HCT116 (cell line): ENCODE results near the gene ORC5. TPM values are rescaled to one million over a fixed set of nuclear protein-coding genes. Genes with fewer than 3 reads are reported as not detected.

Experiments used
- ATAC-seq: fragments of 200-7000 bp; cut with Tn5 transposase; 2 replicates; pipeline ENCODE4 v1.9.1; 2020; ENCODE audit warnings: mild to moderate bottlenecking, moderate library complexity
- BruUV-seq: library from RNA; stranded (reverse); fragments of 400-500 nt; replicated peaks from 2 replicates; lab custom pipeline; 2021; lab: Mats Ljungman, UMichigan
- CTCF ChIA-PET: fragments of 300-600 bp; sonication (Branson Sonifier 250); formaldehyde crosslinking; loops from one replicate; lab custom pipeline; 2021; ENCODE audit warnings: antibody characterized with exemption; lab: Charles Lee
- POLR2A ChIA-PET: fragments of 300-600, 350-600 bp; sonication (Branson Sonifier 250); formaldehyde crosslinking; loops from one replicate; lab custom pipeline; 2021; ENCODE audit warnings: antibody characterized with exemption; lab: Charles Lee
- RAD21 ChIA-PET, 2 experiments: fragments of 300-600 bp; sonication (Branson Sonifier 250); formaldehyde crosslinking; loops; one replicate each; lab custom pipeline; 2023; ENCODE audit warnings: low total read pairs in 2 of 2; ENCODE audit not compliant: uncharacterized antibody in 2 of 2, unreplicated experiment in 2 of 2, low non-redundant PET in 1 of 2; lab: Charles Lee
- DNase-seq: peaks from one replicate; pipeline ENCODE4 v3.0.0-alpha.2; 2010; ENCODE audit warnings: low read depth, low spot score
- H2AFZ ChIP-seq: fragments of 200-600 bp; shearing (Covaris generic), sonication (generic); 2 replicates; pipeline ENCODE4 v1.6.1; 2017; ENCODE audit warnings: low read depth, mixed run types, mixed read lengths, antibody characterized with exemption, low read length; ENCODE audit not compliant: poor library complexity, severe bottlenecking
- H3K27ac ChIP-seq: 2 replicates; pipeline ENCODE4 v1.5.1; 2012; ENCODE audit warnings: low read depth, low read length
- H3K27me3 ChIP-seq: fragments of 200-600 bp; sonication (generic); 2 replicates; pipeline ENCODE4 v1.6.1; 2016; ENCODE audit warnings: mixed run types, low read length, mixed read lengths; ENCODE audit not compliant: insufficient read depth
- H3K36me3 ChIP-seq, 2 experiments: fragments of 200-500 bp in 1 of 2; fragments of 200-600 bp in 1 of 2; sonication (Bioruptor generic) in 1 of 2; sonication (generic) in 1 of 2; 2 replicates each; pipeline versions ENCODE4 v1.5.1 to v1.6.1; 2014 to 2016; ENCODE audit warnings: low read length in 2 of 2, inconsistent platforms in 1 of 2, mixed read lengths in 1 of 2, mixed run types in 1 of 2; ENCODE audit not compliant: insufficient read depth in 2 of 2, control insufficient read depth in 1 of 2
- H3K4me1 ChIP-seq, 2 experiments: fragments of 200-600 bp in 1 of 2; sonication (generic) in 1 of 2; 2 replicates each; pipeline versions ENCODE4 v1.5.1 to v1.6.1; 2012 to 2017; ENCODE audit warnings: low read length in 2 of 2, inconsistent platforms in 1 of 2, mild to moderate bottlenecking in 1 of 2, mixed read lengths in 1 of 2, mixed run types in 1 of 2, moderate library complexity in 1 of 2; ENCODE audit not compliant: insufficient read depth in 2 of 2, control insufficient read depth in 1 of 2
- H3K4me2 ChIP-seq: fragments of 200-600 bp; sonication (generic); 2 replicates; pipeline ENCODE4 v1.6.1; 2017; ENCODE audit warnings: mixed run types, low read length, mixed read lengths
- H3K4me3 ChIP-seq, 2 experiments: fragments of 200-600 bp in 1 of 2; sonication (generic) in 1 of 2; replicated peaks in 1 of 2; 2 replicates each; pipeline ENCODE4 v1.5.1; 2011 to 2016; ENCODE audit warnings: low read length in 2 of 2, control low read depth in 1 of 2, low read depth in 1 of 2, mild to moderate bottlenecking in 1 of 2, mixed read lengths in 1 of 2, mixed run types in 1 of 2
- H3K79me2 ChIP-seq: fragments of 200-600 bp; sonication (generic); 2 replicates; pipeline ENCODE4 v1.6.1; 2017; ENCODE audit warnings: mild to moderate bottlenecking, mixed run types, low read length, moderate library complexity, mixed read lengths; ENCODE audit not compliant: insufficient read depth
- H3K9ac ChIP-seq: fragments of 200-600 bp; sonication (generic); 2 replicates; pipeline ENCODE4 v1.6.1; 2016; ENCODE audit warnings: low read length, mixed read lengths
- H3K9me2 ChIP-seq: fragments of 200-600 bp; sonication (generic), shearing (Covaris generic); 2 replicates; pipeline ENCODE4 v1.6.1; 2017; ENCODE audit warnings: mixed run types, mild to moderate bottlenecking, moderate library complexity; ENCODE audit not compliant: insufficient read depth
- H3K9me3 ChIP-seq, 2 experiments: fragments of 200-500 bp in 1 of 2; fragments of 200-600 bp in 1 of 2; sonication (Bioruptor generic) in 1 of 2; sonication (generic) in 1 of 2; 2 replicates each; pipeline ENCODE4 v1.6.1; 2014 to 2017; ENCODE audit warnings: low read length in 2 of 2, mixed read lengths in 2 of 2, inconsistent platforms in 1 of 2, low read depth in 1 of 2, mild to moderate bottlenecking in 1 of 2, mixed run types in 1 of 2, moderate library complexity in 1 of 2; ENCODE audit not compliant: control insufficient read depth in 1 of 2, insufficient read depth in 1 of 2
- H4K20me1 ChIP-seq: fragments of 200-600 bp; sonication (generic), shearing (Covaris generic); 2 replicates; pipeline ENCODE4 v1.6.1; 2017; ENCODE audit warnings: mixed run types, mild to moderate bottlenecking, moderate library complexity; ENCODE audit not compliant: insufficient read depth
- ATF3 ChIP-seq: IDR thresholded peaks from 2 replicates; pipeline ENCODE4 v1.6.1; 2012
- CBX3 ChIP-seq: IDR thresholded peaks from 2 replicates; pipeline ENCODE4 v1.6.1; 2012; ENCODE audit warnings: low read depth
- CEBPB ChIP-seq: IDR thresholded peaks from 2 replicates; pipeline ENCODE4 v1.6.1; 2012; ENCODE audit warnings: low read depth
- EGR1 ChIP-seq: IDR thresholded peaks from 2 replicates; pipeline ENCODE4 v1.6.1; 2012; ENCODE audit warnings: low read depth
- ELF1 ChIP-seq: IDR thresholded peaks from 2 replicates; pipeline ENCODE4 v1.6.1; 2012; ENCODE audit warnings: low read depth, borderline replicate concordance
- EZH2 ChIP-seq: fragments of 200-600 bp; sonication (generic); IDR thresholded peaks from 2 replicates; pipeline ENCODE4 v1.6.1; 2017; ENCODE audit warnings: antibody characterized with exemption, mixed run types
- FOSL1 ChIP-seq: IDR thresholded peaks from 2 replicates; pipeline ENCODE4 v1.6.1; 2012; ENCODE audit warnings: low read depth
- JUND ChIP-seq: IDR thresholded peaks from 2 replicates; pipeline ENCODE4 v1.6.1; 2012
- POLR2A ChIP-seq: IDR thresholded peaks from 2 replicates; pipeline ENCODE4 v1.7.0; 2011; ENCODE audit warnings: borderline replicate concordance; ENCODE audit not compliant: insufficient read depth, insufficient read length; ENCODE audit errors: extremely low read depth
- SIN3A ChIP-seq: IDR thresholded peaks from 2 replicates; pipeline ENCODE4 v1.6.1; 2012; ENCODE audit warnings: low read depth
- SP1 ChIP-seq: IDR thresholded peaks from 2 replicates; pipeline ENCODE4 v1.6.1; 2012; ENCODE audit warnings: low read depth
- SRF ChIP-seq: IDR thresholded peaks from 2 replicates; pipeline ENCODE4 v1.6.1; 2012; ENCODE audit warnings: low read depth
- TCF7L2 ChIP-seq: IDR thresholded peaks from 2 replicates; pipeline ENCODE4 v1.7.0; 2011; ENCODE audit warnings: borderline replicate concordance, inconsistent platforms; ENCODE audit not compliant: insufficient read depth, insufficient read length; ENCODE audit errors: extremely low read depth
- YY1 ChIP-seq: IDR thresholded peaks from 2 replicates; pipeline ENCODE4 v1.6.1; 2011; ENCODE audit warnings: low read length, low read depth, moderate library complexity, mild to moderate bottlenecking; ENCODE audit not compliant: insufficient replicate concordance; ENCODE audit errors: extremely low read depth
- intact Hi-C: fragments of 100-400 bp; cut with micrococcal nuclease; formaldehyde crosslinking; loops from 2 replicates; pipeline ENCODE4 v1.10.0; 2022
- total RNA-seq: library from RNA; stranded (reverse); gene quantifications from one replicate; pipeline ENCODE4 v1.2.1, GENCODE V29; 2021; ENCODE audit not compliant: unreplicated experiment
- TF ChIP-seq, protein P1 (sequence below): IDR thresholded peaks from 2 replicates; pipeline ENCODE4 v1.6.1; 2012; ENCODE audit warnings: low read depth
- TF ChIP-seq, protein P2 (sequence below): IDR thresholded peaks from 2 replicates; pipeline ENCODE4 v1.6.1; 2012
- TF ChIP-seq, protein P3 (sequence below): IDR thresholded peaks from 2 replicates; pipeline ENCODE4 v1.6.1; 2011; ENCODE audit warnings: mild to moderate bottlenecking, low read length, moderate library complexity; ENCODE audit not compliant: insufficient replicate concordance; ENCODE audit errors: extremely low read depth

Gene ORC5
- total RNA-seq, 1 experiment from 2014 or later: 30.2 TPM

DNA sequence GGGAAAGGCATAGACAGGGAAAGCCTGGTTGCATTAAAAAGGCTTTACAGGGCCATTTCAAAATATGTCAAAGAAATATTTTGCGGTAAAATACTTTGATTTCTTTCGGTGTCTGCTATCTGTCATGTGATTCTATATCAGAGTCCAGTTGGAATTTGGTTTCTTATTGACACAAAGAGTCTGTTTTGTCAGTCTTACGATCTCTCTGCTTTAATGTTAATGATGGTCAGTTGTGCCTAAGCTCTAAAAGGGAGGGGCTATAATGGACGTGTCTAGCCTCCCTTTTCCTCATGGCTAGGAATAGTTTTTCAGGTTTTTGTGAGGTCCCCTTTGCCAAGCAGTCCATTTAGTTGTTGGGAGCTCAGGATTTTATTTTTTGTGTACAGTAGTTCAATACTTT is 31.5 kb downstream of the ORC5 start:
- Histone ChIP-seq H3K27ac (no peak overlapping the region), H3K36me3 (peaks cover 2 to 27% of the 10 kb centered on the region in 2 experiments; a peak in 3 of 4 replicates), H3K4me1 (no peaks in the 10 kb centered on the region), H3K4me2 (no peak overlapping the region), H3K9ac (no peak overlapping the region), H3K9me3 (peaks cover 3 to 10% of the 10 kb centered on the region in 2 experiments; a peak in 2 of 4 replicates), H2AFZ (no peak overlapping the region), H3K79me2 (no peaks in the 10 kb centered on the region), H4K20me1 (0 out of 2 replicates have a peak, but pooled peaks cover 3% of the 10 kb centered on the region), H3K27me3 (no peaks in the 10 kb centered on the region), H3K9me2 (no peaks in the 10 kb centered on the region), H3K4me3 (no peak overlapping the region)
- BruUV-seq: no TSS peak
- ChIA-PET POLR2A (no interaction called here), RAD21 (no interaction called here), CTCF (no interaction called here)
- no peak for TF ChIP-seq SRF
- TF ChIP-seq YY1: no peak
- TF ChIP-seq ATF3: no peak
- TF ChIP-seq, protein P1, sequence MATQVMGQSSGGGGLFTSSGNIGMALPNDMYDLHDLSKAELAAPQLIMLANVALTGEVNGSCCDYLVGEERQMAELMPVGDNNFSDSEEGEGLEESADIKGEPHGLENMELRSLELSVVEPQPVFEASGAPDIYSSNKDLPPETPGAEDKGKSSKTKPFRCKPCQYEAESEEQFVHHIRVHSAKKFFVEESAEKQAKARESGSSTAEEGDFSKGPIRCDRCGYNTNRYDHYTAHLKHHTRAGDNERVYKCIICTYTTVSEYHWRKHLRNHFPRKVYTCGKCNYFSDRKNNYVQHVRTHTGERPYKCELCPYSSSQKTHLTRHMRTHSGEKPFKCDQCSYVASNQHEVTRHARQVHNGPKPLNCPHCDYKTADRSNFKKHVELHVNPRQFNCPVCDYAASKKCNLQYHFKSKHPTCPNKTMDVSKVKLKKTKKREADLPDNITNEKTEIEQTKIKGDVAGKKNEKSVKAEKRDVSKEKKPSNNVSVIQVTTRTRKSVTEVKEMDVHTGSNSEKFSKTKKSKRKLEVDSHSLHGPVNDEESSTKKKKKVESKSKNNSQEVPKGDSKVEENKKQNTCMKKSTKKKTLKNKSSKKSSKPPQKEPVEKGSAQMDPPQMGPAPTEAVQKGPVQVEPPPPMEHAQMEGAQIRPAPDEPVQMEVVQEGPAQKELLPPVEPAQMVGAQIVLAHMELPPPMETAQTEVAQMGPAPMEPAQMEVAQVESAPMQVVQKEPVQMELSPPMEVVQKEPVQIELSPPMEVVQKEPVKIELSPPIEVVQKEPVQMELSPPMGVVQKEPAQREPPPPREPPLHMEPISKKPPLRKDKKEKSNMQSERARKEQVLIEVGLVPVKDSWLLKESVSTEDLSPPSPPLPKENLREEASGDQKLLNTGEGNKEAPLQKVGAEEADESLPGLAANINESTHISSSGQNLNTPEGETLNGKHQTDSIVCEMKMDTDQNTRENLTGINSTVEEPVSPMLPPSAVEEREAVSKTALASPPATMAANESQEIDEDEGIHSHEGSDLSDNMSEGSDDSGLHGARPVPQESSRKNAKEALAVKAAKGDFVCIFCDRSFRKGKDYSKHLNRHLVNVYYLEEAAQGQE: no peak
- TF ChIP-seq EGR1: no peak
- TF ChIP-seq, protein P2, sequence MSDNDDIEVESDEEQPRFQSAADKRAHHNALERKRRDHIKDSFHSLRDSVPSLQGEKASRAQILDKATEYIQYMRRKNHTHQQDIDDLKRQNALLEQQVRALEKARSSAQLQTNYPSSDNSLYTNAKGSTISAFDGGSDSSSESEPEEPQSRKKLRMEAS: no peak
- TF ChIP-seq CEBPB: no peak
- no peak for TF ChIP-seq POLR2A
- TF ChIP-seq CBX3: no peak
- no peak for TF ChIP-seq FOSL1
- TF ChIP-seq EZH2: no peak
- TF ChIP-seq SP1: no peak
- TF ChIP-seq ELF1: no peak
- TF ChIP-seq JUND: no peak
- TF ChIP-seq, protein P3, sequence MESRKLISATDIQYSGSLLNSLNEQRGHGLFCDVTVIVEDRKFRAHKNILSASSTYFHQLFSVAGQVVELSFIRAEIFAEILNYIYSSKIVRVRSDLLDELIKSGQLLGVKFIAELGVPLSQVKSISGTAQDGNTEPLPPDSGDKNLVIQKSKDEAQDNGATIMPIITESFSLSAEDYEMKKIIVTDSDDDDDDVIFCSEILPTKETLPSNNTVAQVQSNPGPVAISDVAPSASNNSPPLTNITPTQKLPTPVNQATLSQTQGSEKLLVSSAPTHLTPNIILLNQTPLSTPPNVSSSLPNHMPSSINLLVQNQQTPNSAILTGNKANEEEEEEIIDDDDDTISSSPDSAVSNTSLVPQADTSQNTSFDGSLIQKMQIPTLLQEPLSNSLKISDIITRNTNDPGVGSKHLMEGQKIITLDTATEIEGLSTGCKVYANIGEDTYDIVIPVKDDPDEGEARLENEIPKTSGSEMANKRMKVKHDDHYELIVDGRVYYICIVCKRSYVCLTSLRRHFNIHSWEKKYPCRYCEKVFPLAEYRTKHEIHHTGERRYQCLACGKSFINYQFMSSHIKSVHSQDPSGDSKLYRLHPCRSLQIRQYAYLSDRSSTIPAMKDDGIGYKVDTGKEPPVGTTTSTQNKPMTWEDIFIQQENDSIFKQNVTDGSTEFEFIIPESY: no peak
- no peak for TF ChIP-seq TCF7L2
- no peak for TF ChIP-seq SIN3A
- DNase-seq (no peak), ATAC-seq (no peak)
- intact Hi-C loops: no loop called here
